Liver (tissue), 9 donors: Measurements from ENCODE around the gene SERINC3. TPM values are rescaled to one million over a fixed set of nuclear protein-coding genes. Genes with fewer than 3 reads are reported as not detected.

Experiments
- DNase-seq: peaks from one replicate; pipeline ENCODE4 v3.0.0-alpha.2; 2017; ENCODE audit warnings: low spot score
- H3K27ac ChIP-seq, 2 donors: one replicate each; pipeline ENCODE4 v1.7.0; 2013; ENCODE audit warnings: inconsistent platforms in 2 of 2, low read length in 2 of 2, control low read depth in 1 of 2, low read depth in 1 of 2, mild to moderate bottlenecking in 1 of 2
- H3K27me3 ChIP-seq, 4 donors: one replicate each; pipeline versions ENCODE4 v1.6.1 to v1.7.0; 2013; ENCODE audit warnings: low read length in 3 of 4, inconsistent platforms in 1 of 4, mild to moderate bottlenecking in 1 of 4, moderate library complexity in 1 of 4; ENCODE audit not compliant: control insufficient read depth in 4 of 4, insufficient read depth in 4 of 4
- H3K36me3 ChIP-seq, 4 donors: one replicate each; pipeline versions ENCODE4 v1.6.1 to v1.7.0; 2013; ENCODE audit warnings: low read length in 3 of 4, mild to moderate bottlenecking in 3 of 4, low read depth in 1 of 4, moderate library complexity in 1 of 4; ENCODE audit not compliant: control insufficient read depth in 4 of 4, insufficient read depth in 3 of 4
- H3K4me1 ChIP-seq, 4 donors: one replicate each; pipeline versions ENCODE4 v1.6.1 to v1.7.0; 2013; ENCODE audit warnings: low read length in 3 of 4, mild to moderate bottlenecking in 3 of 4, moderate library complexity in 1 of 4; ENCODE audit not compliant: control insufficient read depth in 4 of 4, insufficient read depth in 4 of 4
- H3K4me3 ChIP-seq, 3 donors: one replicate each; pipeline versions ENCODE4 v1.6.1 to v1.7.0; 2013; ENCODE audit warnings: low read length in 3 of 3, control low read depth in 1 of 3, low read depth in 1 of 3, mild to moderate bottlenecking in 1 of 3
- H3K9ac ChIP-seq, 2 donors: one replicate each; pipeline ENCODE4 v1.7.0; 2013; ENCODE audit warnings: low read length in 2 of 2, mild to moderate bottlenecking in 2 of 2, moderate library complexity in 2 of 2, control low read depth in 1 of 2, low read depth in 1 of 2
- H3K9me3 ChIP-seq, 4 donors: one replicate each; pipeline versions ENCODE4 v1.6.1 to v1.7.0; 2013; ENCODE audit warnings: low read length in 3 of 4; ENCODE audit not compliant: control insufficient read depth in 4 of 4
- EGR1 ChIP-seq, 2 donors: IDR thresholded peaks; 2 replicates each; pipeline ENCODE4 v1.6.1; 2016 to 2018; ENCODE audit warnings: antibody characterized with exemption in 2 of 2, low read depth in 2 of 2
- FOXA1 ChIP-seq: IDR thresholded peaks from 2 replicates; pipeline ENCODE4 v1.6.1; 2016; ENCODE audit warnings: antibody characterized with exemption
- FOXA2 ChIP-seq: IDR thresholded peaks from 2 replicates; pipeline ENCODE4 v1.6.1; 2016; ENCODE audit warnings: antibody characterized with exemption
- GABPA ChIP-seq, 2 donors: IDR thresholded peaks in 1 of 2; conservative IDR thresholded peaks in 1 of 2; 2 replicates each; pipeline ENCODE4 v1.6.1; 2016; ENCODE audit warnings: antibody characterized with exemption in 2 of 2, mild to moderate bottlenecking in 1 of 2, moderate library complexity in 1 of 2
- HNF4G ChIP-seq: IDR thresholded peaks from 2 replicates; pipeline ENCODE4 v1.6.1; 2016; ENCODE audit warnings: antibody characterized with exemption
- NR2F2 ChIP-seq: IDR thresholded peaks from 2 replicates; pipeline ENCODE4 v1.6.1; 2016; ENCODE audit warnings: antibody characterized with exemption
- RAD21 ChIP-seq, 2 donors: IDR thresholded peaks; 2 replicates each; pipeline ENCODE4 v1.6.1; 2016; ENCODE audit warnings: antibody characterized with exemption in 2 of 2, mild to moderate bottlenecking in 2 of 2
- WGBS: extraction: QIAGEN DNeasy Blood & Tissue Kit; methylation state at CpG from one replicate; pipeline ENCODE4 v1.1.7; 2013; 5-methylcytosine and 5-hydroxymethylcytosine counted together
- polyA plus RNA-seq, 2 donors: library from polyadenylated mRNA; stranded (reverse) in 1 of 2; unstranded in 1 of 2; fragments of 200-250 nt in 1 of 2; fragments of >200 nt in 1 of 2; fragmentation: Nextera tagmentation in 1 of 2; extraction: Ambion mirVana in 1 of 2; gene quantifications; one replicate each; pipeline versions ENCODE4 v1.2.1 to v1.2.3, GENCODE V29; 2013 to 2015
- total RNA-seq, 2 donors: library from RNA; depleted of rRNA; stranded (reverse); fragments of >200 nt; gene quantifications; one replicate each; pipeline ENCODE4 v1.2.3, GENCODE V29; 2014
- TF ChIP-seq, protein P1 (sequence below): IDR thresholded peaks from 2 replicates; pipeline ENCODE4 v1.6.1; 2016; ENCODE audit warnings: antibody characterized with exemption, mild to moderate bottlenecking
- TF ChIP-seq, protein P2 (sequence below): IDR thresholded peaks from 2 replicates; pipeline ENCODE4 v1.6.1; 2016; ENCODE audit warnings: antibody characterized with exemption
- TF ChIP-seq, protein P3 (sequence below): fragments of 150-350 bp; IDR thresholded peaks from 2 replicates; pipeline ENCODE4 v1.5.1; 2017; ENCODE audit warnings: improper control_type of control experiment, low read depth, low read length; ENCODE audit not compliant: missing input control
- donor health status: healthy.
- donor health status: healthy.
- donor health status: healthy.
- donor health status: healthy.
- donor health status: healthy.

Gene SERINC3
- total and polyA plus RNA-seq, 4 donors = 51.1 to 70.0 (median 58.5) TPM

DNA sequence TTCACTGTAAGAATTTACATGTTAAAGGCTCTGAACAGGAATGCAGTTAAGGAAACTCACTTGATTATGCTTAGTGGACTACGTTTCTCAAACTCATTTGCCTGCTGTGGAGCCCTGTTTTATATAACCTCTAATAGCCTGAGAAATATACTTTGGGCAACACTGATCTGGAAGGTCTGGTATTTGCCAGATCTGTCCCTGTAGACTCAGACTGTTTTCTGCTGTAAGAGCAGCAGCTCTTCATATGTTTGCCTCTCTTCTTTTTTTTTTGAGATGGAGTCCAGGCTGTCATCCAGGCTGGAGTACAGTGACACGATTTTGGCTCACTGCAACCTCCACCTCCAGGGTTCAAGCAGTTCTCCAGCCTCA, 36.1 kb downstream of the SERINC3 start:
- WGBS = 70% methylated on average over 2 of the region's 2 CpGs

DNA sequence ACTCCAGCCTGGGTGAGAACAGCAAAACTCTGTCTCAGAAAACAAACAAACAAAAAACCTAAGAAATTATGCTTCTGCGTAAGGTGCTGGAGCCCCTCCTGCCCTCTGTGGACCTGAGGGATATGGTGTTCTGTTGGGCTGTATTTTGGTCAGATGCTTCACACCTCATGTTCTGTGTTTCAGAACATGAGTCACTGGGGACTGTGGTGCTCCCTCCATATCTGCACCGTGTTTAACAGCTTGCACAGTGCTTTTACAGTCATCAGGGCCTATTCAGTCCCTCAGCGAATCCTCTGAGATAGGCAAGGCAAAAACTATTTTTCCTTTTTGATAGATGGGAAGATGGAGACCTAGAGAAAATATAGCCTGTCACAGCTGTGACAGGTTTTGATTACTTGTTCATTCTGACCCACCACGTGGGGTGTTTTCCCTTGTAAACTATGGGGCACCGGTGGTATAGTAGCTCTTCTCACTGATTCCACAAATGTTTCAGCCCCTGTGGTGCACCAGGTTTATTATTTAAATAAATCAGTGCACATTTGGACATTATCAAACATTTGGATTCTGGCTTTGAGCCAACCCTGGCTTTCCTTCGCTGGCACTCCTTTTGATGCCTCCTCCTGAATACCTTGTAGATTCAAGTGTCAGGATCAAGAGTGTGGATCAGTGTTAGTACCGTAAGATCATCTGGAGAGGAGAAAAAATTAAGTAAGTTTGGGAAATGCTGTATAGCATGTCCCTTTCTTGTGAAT, 36.6 kb downstream of the SERINC3 start:
- no peak for DNase-seq
- WGBS = 86% methylated on average over 7 of the region's 7 CpGs
- H3K36me3 ChIP-seq = peaks cover 10 to 48% (median 39%) of the 10 kb centered on the region in 4 donors
- no peaks in the 10 kb centered on the region for H3K27me3 ChIP-seq
- H3K4me1 ChIP-seq = peaks cover 0 to 31% (median 26%) of the 10 kb centered on the region in 4 donors
- no peak overlapping the region for H3K27ac ChIP-seq
- no peak overlapping the region for H3K9ac ChIP-seq
- H3K4me3 ChIP-seq = no peak overlapping the region
- TF ChIP-seq GABPA (IDR thresholded peaks at IDR 0.05 in 1 of 2, conservative IDR thresholded peaks at IDR 0.05 in 1 of 2) (no peak), NR2F2 (no peak), HNF4G (no peak), EGR1 (IDR thresholded peaks at IDR 0.05; ENCODE audit: low read depth in 2 of 2) (no peak), RAD21 (IDR thresholded peaks at IDR 0.05) (no peak), FOXA1 (no peak), FOXA2 (no peak)
- TF ChIP-seq, protein P1, sequence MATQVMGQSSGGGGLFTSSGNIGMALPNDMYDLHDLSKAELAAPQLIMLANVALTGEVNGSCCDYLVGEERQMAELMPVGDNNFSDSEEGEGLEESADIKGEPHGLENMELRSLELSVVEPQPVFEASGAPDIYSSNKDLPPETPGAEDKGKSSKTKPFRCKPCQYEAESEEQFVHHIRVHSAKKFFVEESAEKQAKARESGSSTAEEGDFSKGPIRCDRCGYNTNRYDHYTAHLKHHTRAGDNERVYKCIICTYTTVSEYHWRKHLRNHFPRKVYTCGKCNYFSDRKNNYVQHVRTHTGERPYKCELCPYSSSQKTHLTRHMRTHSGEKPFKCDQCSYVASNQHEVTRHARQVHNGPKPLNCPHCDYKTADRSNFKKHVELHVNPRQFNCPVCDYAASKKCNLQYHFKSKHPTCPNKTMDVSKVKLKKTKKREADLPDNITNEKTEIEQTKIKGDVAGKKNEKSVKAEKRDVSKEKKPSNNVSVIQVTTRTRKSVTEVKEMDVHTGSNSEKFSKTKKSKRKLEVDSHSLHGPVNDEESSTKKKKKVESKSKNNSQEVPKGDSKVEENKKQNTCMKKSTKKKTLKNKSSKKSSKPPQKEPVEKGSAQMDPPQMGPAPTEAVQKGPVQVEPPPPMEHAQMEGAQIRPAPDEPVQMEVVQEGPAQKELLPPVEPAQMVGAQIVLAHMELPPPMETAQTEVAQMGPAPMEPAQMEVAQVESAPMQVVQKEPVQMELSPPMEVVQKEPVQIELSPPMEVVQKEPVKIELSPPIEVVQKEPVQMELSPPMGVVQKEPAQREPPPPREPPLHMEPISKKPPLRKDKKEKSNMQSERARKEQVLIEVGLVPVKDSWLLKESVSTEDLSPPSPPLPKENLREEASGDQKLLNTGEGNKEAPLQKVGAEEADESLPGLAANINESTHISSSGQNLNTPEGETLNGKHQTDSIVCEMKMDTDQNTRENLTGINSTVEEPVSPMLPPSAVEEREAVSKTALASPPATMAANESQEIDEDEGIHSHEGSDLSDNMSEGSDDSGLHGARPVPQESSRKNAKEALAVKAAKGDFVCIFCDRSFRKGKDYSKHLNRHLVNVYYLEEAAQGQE = no peak
- TF ChIP-seq, protein P2, sequence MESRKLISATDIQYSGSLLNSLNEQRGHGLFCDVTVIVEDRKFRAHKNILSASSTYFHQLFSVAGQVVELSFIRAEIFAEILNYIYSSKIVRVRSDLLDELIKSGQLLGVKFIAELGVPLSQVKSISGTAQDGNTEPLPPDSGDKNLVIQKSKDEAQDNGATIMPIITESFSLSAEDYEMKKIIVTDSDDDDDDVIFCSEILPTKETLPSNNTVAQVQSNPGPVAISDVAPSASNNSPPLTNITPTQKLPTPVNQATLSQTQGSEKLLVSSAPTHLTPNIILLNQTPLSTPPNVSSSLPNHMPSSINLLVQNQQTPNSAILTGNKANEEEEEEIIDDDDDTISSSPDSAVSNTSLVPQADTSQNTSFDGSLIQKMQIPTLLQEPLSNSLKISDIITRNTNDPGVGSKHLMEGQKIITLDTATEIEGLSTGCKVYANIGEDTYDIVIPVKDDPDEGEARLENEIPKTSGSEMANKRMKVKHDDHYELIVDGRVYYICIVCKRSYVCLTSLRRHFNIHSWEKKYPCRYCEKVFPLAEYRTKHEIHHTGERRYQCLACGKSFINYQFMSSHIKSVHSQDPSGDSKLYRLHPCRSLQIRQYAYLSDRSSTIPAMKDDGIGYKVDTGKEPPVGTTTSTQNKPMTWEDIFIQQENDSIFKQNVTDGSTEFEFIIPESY = no peak
- TF ChIP-seq, protein P3, sequence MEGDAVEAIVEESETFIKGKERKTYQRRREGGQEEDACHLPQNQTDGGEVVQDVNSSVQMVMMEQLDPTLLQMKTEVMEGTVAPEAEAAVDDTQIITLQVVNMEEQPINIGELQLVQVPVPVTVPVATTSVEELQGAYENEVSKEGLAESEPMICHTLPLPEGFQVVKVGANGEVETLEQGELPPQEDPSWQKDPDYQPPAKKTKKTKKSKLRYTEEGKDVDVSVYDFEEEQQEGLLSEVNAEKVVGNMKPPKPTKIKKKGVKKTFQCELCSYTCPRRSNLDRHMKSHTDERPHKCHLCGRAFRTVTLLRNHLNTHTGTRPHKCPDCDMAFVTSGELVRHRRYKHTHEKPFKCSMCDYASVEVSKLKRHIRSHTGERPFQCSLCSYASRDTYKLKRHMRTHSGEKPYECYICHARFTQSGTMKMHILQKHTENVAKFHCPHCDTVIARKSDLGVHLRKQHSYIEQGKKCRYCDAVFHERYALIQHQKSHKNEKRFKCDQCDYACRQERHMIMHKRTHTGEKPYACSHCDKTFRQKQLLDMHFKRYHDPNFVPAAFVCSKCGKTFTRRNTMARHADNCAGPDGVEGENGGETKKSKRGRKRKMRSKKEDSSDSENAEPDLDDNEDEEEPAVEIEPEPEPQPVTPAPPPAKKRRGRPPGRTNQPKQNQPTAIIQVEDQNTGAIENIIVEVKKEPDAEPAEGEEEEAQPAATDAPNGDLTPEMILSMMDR = no peak
- H3K9me3 ChIP-seq = no peaks in the 10 kb centered on the region

More for the DNA sequence above, 36.1 kb downstream of the SERINC3 start:
- Histone ChIP-seq H3K4me3 (no peak overlapping the region), H3K9me3 (no peaks in the 10 kb centered on the region), H3K36me3 (peaks cover 10 to 52% (median 42%) of the 10 kb centered on the region in 4 donors), H3K4me1 (peaks cover 0 to 25% (median 20%) of the 10 kb centered on the region in 4 donors), H3K9ac (no peak overlapping the region), H3K27ac (no peak overlapping the region), H3K27me3 (no peaks in the 10 kb centered on the region)
- no peak for DNase-seq
- TF ChIP-seq FOXA1 = no peak
